GM23338 (cell line): ENCODE measurements around the gene HACD2. TPM values are rescaled to one million over a fixed set of nuclear protein-coding genes. Genes with fewer than 3 reads are reported as not detected.

Experiments
- ATAC-seq: fragments of 200-7000 bp; cut with Tn5 transposase; 3 replicates; pipeline ENCODE4 v1.9.1; 2020
- DNase-seq: peaks from one replicate; pipeline ENCODE4 v3.0.0-alpha.2; 2015; ENCODE audit warnings: low spot score
- H2AFZ ChIP-seq: fragments of 200-600 bp; sonication (generic); 2 replicates; pipeline ENCODE4 v1.8.0; 2016; ENCODE audit warnings: antibody characterized with exemption, mild to moderate bottlenecking, moderate library complexity
- H3F3A ChIP-seq: fragments of 200-600 bp; sonication (generic); replicated peaks from 2 replicates; pipeline ENCODE4 v1.8.0; 2017; ENCODE audit warnings: antibody characterized with exemption, mixed run types, low read depth
- H3K27ac ChIP-seq: fragments of 200-600 bp; sonication (generic); 2 replicates; pipeline ENCODE4 v1.6.1; 2016; ENCODE audit warnings: low read depth
- H3K27me3 ChIP-seq: fragments of 200-600 bp; sonication (generic); 2 replicates; pipeline ENCODE4 v1.8.0; 2016; ENCODE audit warnings: mild to moderate bottlenecking, mixed run types, moderate library complexity; ENCODE audit not compliant: insufficient read depth
- H3K36me3 ChIP-seq: fragments of 200-600 bp; sonication (generic); 2 replicates; pipeline ENCODE4 v1.8.0; 2016; ENCODE audit warnings: mild to moderate bottlenecking; ENCODE audit not compliant: insufficient read depth
- H3K4me1 ChIP-seq: fragments of 200-600 bp; sonication (generic); 2 replicates; pipeline ENCODE4 v1.8.0; 2016; ENCODE audit warnings: mild to moderate bottlenecking, moderate library complexity; ENCODE audit not compliant: insufficient read depth
- H3K4me2 ChIP-seq: fragments of 200-600 bp; sonication (generic); 2 replicates; pipeline ENCODE4 v1.7.1; 2017; ENCODE audit warnings: mixed run types
- H3K4me3 ChIP-seq: fragments of 200-600 bp; sonication (generic); 2 replicates; pipeline ENCODE4 v1.6.1; 2016; ENCODE audit warnings: mixed run types
- H3K79me2 ChIP-seq: fragments of 200-600 bp; sonication (generic); replicated peaks from 2 replicates; pipeline ENCODE4 v1.8.0; 2017; ENCODE audit warnings: mild to moderate bottlenecking; ENCODE audit not compliant: insufficient read depth
- H3K9me2 ChIP-seq: fragments of 200-600 bp; sonication (generic); 2 replicates; pipeline ENCODE4 v1.8.0; 2017; ENCODE audit not compliant: insufficient read depth
- H4K20me1 ChIP-seq: fragments of 200-600 bp; sonication (generic); replicated peaks from 2 replicates; pipeline ENCODE4 v1.8.0; 2017; ENCODE audit warnings: mild to moderate bottlenecking; ENCODE audit not compliant: insufficient read depth
- H3K27ac Mint-ChIP-seq: 2 replicates; pipeline ENCODE4 v1.8.0; 2020; ENCODE audit warnings: inconsistent platforms, mild to moderate bottlenecking, moderate library complexity, mixed read lengths
- H3K27me3 Mint-ChIP-seq: 3 replicates; pipeline ENCODE4 v1.8.0; 2022; ENCODE audit warnings: low read depth, mild to moderate bottlenecking, moderate library complexity, mixed read lengths, inconsistent platforms; ENCODE audit not compliant: insufficient read depth, poor library complexity
- H3K36me3 Mint-ChIP-seq: 3 replicates; pipeline ENCODE4 v1.8.0; 2021; ENCODE audit warnings: low read depth, mild to moderate bottlenecking, inconsistent platforms, moderate library complexity, mixed read lengths
- H3K4me1 Mint-ChIP-seq: 3 replicates; pipeline ENCODE4 v1.8.0; 2020; ENCODE audit warnings: mild to moderate bottlenecking, inconsistent platforms, mixed read lengths
- H3K4me3 Mint-ChIP-seq: 3 replicates; pipeline ENCODE4 v1.8.0; 2021; ENCODE audit warnings: moderate library complexity, mild to moderate bottlenecking, inconsistent platforms, mixed read lengths
- H3K9me3 Mint-ChIP-seq: 3 replicates; pipeline ENCODE4 v1.8.0; 2020; ENCODE audit warnings: moderate library complexity, mild to moderate bottlenecking, inconsistent platforms, mixed read lengths
- CREB1 ChIP-seq: fragments of 250-450 bp; sonication (Bioruptor Pico); IDR thresholded peaks from 2 replicates; pipeline ENCODE4 v1.5.0; 2020; ENCODE audit warnings: low read depth, mild to moderate bottlenecking, moderate library complexity
- ETS1 ChIP-seq: IDR thresholded peaks from 2 replicates; pipeline ENCODE4 v1.6.1; 2016; ENCODE audit warnings: antibody characterized with exemption
- EZH2 ChIP-seq: fragments of 200-600 bp; sonication (generic); IDR thresholded peaks from one replicate; pipeline ENCODE4 v1.8.0; 2017; ENCODE audit warnings: antibody characterized with exemption, mild to moderate bottlenecking, low read depth; ENCODE audit not compliant: unreplicated experiment
- EZH2phosphoT487 ChIP-seq: fragments of 200-600 bp; sonication (generic); IDR thresholded peaks from one replicate; pipeline ENCODE4 v1.8.1; 2018; ENCODE audit warnings: antibody characterized with exemption; ENCODE audit not compliant: unreplicated experiment
- JUNB ChIP-seq: IDR thresholded peaks from one replicate; pipeline ENCODE4 v1.6.1; 2016; ENCODE audit warnings: antibody characterized with exemption; ENCODE audit not compliant: unreplicated experiment
- NANOG ChIP-seq: IDR thresholded peaks from 2 replicates; pipeline ENCODE4 v1.6.1; 2016; ENCODE audit warnings: antibody characterized with exemption, borderline replicate concordance
- POLR2AphosphoS5 ChIP-seq: IDR thresholded peaks from 2 replicates; pipeline ENCODE4 v1.6.1; 2016; ENCODE audit warnings: antibody characterized with exemption, low read depth
- STAT1 ChIP-seq: IDR thresholded peaks from one replicate; pipeline ENCODE4 v1.6.1; 2016; ENCODE audit warnings: antibody characterized with exemption; ENCODE audit not compliant: unreplicated experiment
- ZNF114 ChIP-seq: fragments of 250-450 bp; sonication (Bioruptor Pico); IDR thresholded peaks from 2 replicates; pipeline ENCODE4 v1.5.0; 2020; ENCODE audit warnings: mild to moderate bottlenecking, moderate library complexity
- ZNF331 ChIP-seq: fragments of 250-450 bp; sonication (Bioruptor Pico); IDR thresholded peaks from 2 replicates; pipeline ENCODE4 v1.5.0; 2020; ENCODE audit warnings: low read depth, mild to moderate bottlenecking, moderate library complexity
- ZNF462 ChIP-seq: fragments of 250-450 bp; sonication (Bioruptor Pico); IDR thresholded peaks from 2 replicates; pipeline ENCODE4 v1.5.0; 2020; ENCODE audit warnings: mild to moderate bottlenecking, moderate library complexity
- polyA plus RNA-seq: library from polyadenylated mRNA; unstranded; fragments of >200 nt; fragmentation: Nextera tagmentation; extraction: Ambion mirVana; gene quantifications from 2 replicates; pipeline ENCODE4 v1.2.1, GENCODE V29; 2016
- total RNA-seq: library from RNA; depleted of rRNA; stranded (reverse); fragments of >200 nt; shearing (Covaris generic); gene quantifications from 2 replicates; pipeline ENCODE4 v1.2.3, GENCODE V29; 2014
- TF ChIP-seq, protein P1 (sequence below), 2 experiments: fragments of 200-600 bp in 1 of 2; sonication (generic) in 1 of 2; conservative IDR thresholded peaks; 2 replicates each; pipeline versions ENCODE4 v1.5.1 to v1.6.1; 2016 to 2017; ENCODE audit warnings: antibody characterized with exemption in 2 of 2, low read depth in 2 of 2, mild to moderate bottlenecking in 2 of 2, moderate library complexity in 1 of 2
- TF ChIP-seq, protein P2 (sequence below): IDR thresholded peaks from one replicate; pipeline ENCODE4 v1.6.1; 2018; ENCODE audit warnings: antibody characterized with exemption; ENCODE audit not compliant: unreplicated experiment

The HACD2 gene
- total and polyA plus RNA-seq, 2 experiments from 2014 or later: 13.4 to 31.5 TPM

DNA sequence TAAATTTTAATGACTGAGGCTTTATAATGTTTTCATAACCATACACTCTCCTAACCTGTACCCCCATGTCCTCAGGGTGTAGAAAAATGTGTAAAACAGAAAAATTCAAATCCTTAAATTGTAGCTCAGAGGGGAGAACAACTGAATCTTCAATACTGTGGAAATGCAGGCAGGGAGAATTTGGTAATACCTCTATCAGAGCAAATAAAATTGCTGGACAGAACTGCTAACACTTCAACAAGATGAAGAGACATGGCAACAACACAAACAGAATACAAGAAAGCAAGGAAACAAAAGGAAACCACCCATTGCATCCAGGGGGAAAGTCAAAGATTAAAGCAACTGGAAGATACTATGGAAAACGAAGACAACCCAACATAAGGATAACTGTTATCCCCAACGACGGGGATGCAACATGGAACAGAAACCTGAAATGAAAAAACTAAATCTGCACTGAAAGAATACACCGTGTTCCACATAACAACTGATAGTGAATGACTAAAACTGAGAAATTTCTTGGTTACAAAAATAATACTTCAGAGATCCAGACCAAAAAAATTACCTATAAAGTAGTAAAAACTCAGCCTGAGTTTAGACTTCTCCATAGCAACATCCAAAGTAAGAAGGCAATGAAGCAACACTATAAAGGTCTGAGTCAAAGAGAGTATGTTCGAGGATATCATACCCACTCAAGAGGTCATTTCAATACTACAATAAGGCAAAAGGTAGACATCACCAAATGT, 48.5 kb downstream of the HACD2 start:
- DNase-seq (no peak), ATAC-seq (no peak)
- H3K36me3 Mint-ChIP-seq: no peaks in the 10 kb centered on the region
- no peak overlapping the region for H3K27ac ChIP-seq
- no peak overlapping the region for H3K4me3 ChIP-seq
- H3K27me3 ChIP-seq: no peaks in the 10 kb centered on the region
- no peak overlapping the region for H3K4me2 ChIP-seq
- no peaks in the 10 kb centered on the region for H3K79me2 ChIP-seq
- H3K4me1 ChIP-seq: no peaks in the 10 kb centered on the region
- H3K9me2 ChIP-seq: no peaks in the 10 kb centered on the region
- H3K4me3 Mint-ChIP-seq: no peak overlapping the region
- no peak for TF ChIP-seq POLR2AphosphoS5
- TF ChIP-seq JUNB: no peak
- no peak for TF ChIP-seq NANOG
- TF ChIP-seq, protein P1, sequence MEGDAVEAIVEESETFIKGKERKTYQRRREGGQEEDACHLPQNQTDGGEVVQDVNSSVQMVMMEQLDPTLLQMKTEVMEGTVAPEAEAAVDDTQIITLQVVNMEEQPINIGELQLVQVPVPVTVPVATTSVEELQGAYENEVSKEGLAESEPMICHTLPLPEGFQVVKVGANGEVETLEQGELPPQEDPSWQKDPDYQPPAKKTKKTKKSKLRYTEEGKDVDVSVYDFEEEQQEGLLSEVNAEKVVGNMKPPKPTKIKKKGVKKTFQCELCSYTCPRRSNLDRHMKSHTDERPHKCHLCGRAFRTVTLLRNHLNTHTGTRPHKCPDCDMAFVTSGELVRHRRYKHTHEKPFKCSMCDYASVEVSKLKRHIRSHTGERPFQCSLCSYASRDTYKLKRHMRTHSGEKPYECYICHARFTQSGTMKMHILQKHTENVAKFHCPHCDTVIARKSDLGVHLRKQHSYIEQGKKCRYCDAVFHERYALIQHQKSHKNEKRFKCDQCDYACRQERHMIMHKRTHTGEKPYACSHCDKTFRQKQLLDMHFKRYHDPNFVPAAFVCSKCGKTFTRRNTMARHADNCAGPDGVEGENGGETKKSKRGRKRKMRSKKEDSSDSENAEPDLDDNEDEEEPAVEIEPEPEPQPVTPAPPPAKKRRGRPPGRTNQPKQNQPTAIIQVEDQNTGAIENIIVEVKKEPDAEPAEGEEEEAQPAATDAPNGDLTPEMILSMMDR (conservative IDR thresholded peaks at IDR 0.05; ENCODE audit: low read depth in 2 of 2): no peak
- no peak for TF ChIP-seq EZH2
- TF ChIP-seq EZH2phosphoT487: no peak
- TF ChIP-seq STAT1: no peak
- no peak for TF ChIP-seq ZNF114 (CRISPR knock-in tag)
- no peak for TF ChIP-seq ZNF462 (CRISPR knock-in tag)
- TF ChIP-seq ETS1: no peak
- TF ChIP-seq, protein P2, sequence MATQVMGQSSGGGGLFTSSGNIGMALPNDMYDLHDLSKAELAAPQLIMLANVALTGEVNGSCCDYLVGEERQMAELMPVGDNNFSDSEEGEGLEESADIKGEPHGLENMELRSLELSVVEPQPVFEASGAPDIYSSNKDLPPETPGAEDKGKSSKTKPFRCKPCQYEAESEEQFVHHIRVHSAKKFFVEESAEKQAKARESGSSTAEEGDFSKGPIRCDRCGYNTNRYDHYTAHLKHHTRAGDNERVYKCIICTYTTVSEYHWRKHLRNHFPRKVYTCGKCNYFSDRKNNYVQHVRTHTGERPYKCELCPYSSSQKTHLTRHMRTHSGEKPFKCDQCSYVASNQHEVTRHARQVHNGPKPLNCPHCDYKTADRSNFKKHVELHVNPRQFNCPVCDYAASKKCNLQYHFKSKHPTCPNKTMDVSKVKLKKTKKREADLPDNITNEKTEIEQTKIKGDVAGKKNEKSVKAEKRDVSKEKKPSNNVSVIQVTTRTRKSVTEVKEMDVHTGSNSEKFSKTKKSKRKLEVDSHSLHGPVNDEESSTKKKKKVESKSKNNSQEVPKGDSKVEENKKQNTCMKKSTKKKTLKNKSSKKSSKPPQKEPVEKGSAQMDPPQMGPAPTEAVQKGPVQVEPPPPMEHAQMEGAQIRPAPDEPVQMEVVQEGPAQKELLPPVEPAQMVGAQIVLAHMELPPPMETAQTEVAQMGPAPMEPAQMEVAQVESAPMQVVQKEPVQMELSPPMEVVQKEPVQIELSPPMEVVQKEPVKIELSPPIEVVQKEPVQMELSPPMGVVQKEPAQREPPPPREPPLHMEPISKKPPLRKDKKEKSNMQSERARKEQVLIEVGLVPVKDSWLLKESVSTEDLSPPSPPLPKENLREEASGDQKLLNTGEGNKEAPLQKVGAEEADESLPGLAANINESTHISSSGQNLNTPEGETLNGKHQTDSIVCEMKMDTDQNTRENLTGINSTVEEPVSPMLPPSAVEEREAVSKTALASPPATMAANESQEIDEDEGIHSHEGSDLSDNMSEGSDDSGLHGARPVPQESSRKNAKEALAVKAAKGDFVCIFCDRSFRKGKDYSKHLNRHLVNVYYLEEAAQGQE: no peak
- no peak for TF ChIP-seq CREB1 (CRISPR knock-in tag)
- TF ChIP-seq ZNF331 (CRISPR knock-in tag): no peak
- H3K4me1 Mint-ChIP-seq: no peaks in the 10 kb centered on the region; the same call in 2 of the 3 replicates
- H3K36me3 ChIP-seq: no peaks in the 10 kb centered on the region
- H2AFZ ChIP-seq: no peak overlapping the region
- H3K27me3 Mint-ChIP-seq: peaks cover 2% of the 10 kb centered on the region
- no peaks in the 10 kb centered on the region for H3K9me3 Mint-ChIP-seq
- no peak overlapping the region for H3K27ac Mint-ChIP-seq
- peaks cover 3% of the 10 kb centered on the region; the same call in 1 of the 2 replicates for H4K20me1 ChIP-seq
- H3F3A ChIP-seq: no peaks in the 10 kb centered on the region
